GM19395 (cell line): ENCODE results near the gene SLC25A33.
A peak's percentile ranks its signal among the peaks of the same experiment; 100 is the strongest.

Experiments used
- ATAC-seq: cut with Tn5 transposase; IDR thresholded peaks from one replicate; pipeline ENCODE4 v1.9.1; 2021; ENCODE audit warnings: mild to moderate bottlenecking, moderate library complexity; ENCODE audit not compliant: unreplicated experiment

SLC25A33 gene

DNA sequence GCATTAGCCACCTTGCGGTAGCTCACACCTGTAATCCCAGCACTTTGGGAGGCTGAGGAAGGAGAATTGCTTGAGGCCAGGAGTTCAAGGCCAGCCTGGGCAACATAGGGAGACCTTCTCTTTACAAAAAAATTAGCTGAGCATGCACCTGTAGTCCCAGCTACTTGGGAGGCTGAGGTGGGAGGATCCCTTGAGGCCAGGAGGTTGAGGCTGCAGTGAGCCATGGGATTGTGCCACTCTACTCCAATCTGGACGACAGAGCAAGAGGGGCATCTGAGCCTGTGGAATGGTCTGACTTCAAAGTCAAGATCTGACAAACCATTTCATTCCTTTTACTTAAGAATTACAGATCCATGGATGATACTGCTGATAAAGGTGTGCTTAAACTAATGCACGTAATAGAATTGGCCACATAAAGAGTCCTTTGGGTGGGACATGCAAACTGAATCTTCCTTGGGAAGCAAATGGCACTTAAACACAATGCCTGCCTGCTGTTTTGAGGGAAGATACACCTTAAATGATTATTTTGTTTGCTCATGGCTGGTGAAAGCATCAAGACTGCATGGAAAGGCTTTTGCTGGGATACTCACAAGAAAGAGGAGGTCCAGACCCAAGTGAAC is 47.0 kb downstream of the SLC25A33 start:
- ATAC-seq, result no peak

DNA sequence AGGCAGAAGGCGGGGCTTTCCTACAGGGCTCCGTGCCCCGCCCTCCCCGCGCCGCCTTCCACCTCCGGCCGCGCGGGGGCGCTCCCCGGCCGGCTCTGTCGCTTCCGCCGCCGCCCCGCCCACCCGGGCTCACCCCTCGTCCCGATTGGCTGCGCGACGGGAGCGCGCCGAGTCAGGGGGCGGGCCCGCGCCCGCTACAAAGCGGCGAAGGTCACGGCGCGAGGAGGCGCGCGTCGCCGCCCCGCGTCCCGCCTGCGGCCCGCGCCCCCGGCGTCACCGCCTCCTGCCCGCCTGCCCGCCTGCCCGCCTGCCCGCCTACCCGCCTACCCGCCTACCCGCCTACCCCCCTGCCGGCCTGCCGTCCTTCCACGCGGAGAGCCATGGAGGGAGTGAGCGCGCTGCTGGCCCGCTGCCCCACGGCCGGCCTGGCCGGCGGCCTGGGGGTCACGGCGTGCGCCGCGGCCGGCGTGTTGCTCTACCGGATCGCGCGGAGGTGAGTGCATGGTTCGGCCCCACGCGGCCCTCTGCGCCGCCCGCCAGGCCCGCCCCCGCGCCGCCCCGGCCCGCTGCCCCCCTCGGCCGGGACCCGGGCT is 49.4 kb downstream of the SLC25A33 start, which contains the start of gene TMEM201:
Gene TMEM201, plus strand, starts transcription at position 361 of the 593 bp plus-strand sequence. Its CDS starts 20 bp downstream, at position 381.
- peak; percentile 69 for ATAC-seq

GRCh38 chr1:9589144-9589718 is 50.0 kb downstream of the SLC25A33 start:
- peak; percentile 17 for ATAC-seq

DNA sequence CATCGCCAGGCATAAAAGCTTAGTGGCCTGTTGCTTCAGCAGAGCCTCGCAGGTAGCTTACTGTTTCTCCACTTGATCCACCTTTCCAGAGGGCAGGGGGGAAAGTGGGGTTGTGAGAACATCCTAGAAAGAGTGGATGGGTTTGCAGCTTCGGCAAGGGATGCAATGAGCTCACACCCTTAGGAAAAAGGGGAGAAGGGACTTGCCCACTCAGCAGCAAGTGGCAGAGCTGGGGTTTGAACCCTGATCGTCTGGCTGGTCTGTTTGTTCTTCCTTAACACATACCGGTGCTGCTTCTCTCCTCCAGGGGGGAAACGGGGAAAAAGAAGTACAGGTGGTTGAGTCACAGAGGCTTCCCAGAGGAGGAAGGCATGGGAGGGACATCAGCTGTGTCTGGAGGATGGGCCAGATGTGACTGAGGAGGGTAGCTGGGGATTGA is 50.5 kb downstream of the SLC25A33 start:
- ATAC-seq, result no peak

DNA sequence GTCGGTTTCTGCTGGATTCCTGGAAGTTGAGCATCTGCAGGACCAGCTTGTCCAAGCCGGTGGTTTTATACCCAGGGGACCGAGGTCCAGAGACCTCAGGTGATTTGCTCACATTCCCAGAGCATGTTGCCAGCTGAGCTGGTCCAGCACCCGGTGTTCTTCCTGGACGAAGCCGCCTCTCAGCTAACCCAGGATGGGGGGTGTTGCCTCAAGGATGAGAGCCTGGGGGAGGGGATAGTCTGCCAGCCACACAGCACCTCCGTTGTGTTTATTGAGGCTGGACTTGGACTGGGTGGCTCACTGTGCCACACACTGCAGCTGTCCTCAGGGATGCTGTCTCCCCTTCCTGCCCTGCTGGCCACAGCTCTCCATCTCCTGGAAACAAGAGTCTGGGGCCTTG is 50.9 kb downstream of the SLC25A33 start:
- ATAC-seq, result no peak

DNA sequence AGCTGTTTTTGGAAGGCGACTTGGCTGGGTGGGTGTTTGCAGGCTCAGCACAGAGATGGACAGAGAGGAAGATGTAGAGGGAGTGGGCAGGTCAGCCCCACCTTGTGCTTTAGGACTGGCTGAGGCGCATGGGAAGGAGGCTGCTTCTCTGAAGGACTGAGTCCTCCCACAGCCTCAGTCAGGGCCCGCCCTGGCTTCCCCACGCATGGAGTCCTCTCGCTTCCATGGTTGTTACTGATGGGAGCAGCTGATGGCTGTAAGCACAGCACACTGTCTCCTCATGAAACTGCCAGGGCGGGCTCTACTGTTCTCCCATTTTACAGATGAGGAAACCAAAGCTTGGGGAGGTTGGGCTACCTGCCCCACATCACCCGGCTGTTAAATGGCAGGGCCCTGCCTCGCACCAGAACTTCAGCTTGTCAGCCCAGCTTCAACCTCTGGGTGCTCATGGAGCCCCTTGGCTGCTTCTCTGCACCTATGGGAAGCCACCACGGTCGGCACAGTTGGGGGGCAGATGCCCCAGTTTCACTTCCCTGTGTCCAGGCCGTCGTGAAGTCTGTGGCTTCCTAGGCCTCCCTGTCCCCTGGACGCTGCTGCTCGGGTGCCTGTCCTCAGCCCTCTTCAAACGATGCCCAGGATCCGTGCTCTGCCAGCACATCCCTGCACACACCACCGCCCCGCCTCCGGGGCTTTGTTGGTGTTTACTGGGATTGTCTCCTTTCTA is 51.8 kb downstream of the SLC25A33 start:
- ATAC-seq, result no peak

DNA sequence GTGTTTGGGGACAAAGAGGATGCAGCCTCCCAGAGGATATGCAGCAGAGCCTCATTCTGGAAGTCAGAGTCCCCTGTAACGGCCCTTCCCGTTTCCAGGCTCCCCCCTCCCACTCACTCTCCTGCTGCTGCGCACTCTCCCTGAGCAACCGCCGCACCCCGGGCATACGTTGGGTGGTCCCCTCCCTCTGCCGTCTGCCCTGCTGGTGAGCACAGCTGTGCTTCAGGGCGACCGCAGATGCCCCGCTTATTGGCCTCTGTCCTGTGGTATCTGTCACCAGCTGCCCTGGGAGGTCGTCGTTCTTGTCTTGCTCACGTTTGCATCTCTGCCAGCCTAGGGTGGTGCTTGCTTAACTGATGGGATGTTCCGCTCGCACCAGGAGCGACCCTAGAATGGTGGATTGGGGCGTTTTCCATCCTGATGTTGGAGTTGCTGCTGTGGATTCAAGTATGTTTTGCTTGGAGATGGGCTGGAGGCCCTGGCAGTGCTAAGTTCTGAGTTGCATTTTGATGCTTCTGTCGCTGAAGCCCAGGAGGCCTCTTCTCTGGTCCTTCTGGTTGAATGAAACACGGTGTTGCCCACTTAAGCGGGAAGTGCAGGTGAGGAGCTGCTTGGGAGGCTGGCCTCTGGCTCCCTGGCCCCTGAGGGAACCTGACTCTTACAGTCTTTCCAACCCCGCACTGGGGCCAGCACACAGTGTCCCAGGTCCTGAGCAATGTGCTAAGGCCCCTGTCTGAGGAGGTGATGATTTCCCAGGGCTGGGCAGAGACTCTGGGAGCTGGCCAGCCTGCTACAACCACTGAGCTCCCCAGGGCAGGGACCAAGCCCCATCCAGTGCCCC is 52.6 kb downstream of the SLC25A33 start:
- ATAC-seq, result no peak

DNA sequence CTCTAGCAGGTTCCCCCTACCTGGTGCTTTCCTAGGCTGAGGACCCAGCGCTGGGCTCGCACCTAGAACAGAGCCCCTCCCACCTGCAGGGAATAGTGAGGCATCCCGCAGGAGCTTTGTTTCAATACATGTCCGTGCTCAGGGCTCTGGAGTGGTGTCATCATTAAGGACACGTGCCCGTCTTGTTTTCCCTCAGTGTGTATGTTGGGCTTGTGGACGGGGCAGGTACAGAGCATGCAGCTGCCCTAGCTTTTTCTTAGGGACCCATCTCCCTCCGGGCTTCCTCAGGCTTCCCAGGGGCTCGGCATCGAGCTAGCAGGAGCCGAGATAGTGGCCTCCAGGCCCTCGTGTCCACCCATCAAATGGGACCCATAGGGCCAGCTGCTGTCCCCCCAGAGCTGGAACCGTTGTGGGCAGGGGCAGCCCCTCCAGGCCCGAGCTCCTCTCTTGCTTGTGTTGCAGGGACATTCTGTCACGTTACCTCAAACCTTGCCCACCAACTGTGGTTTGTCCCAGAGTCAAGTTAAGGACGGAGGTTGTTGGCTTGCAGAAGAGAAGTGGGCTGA is 53.3 kb downstream of the SLC25A33 start:
- no peak for ATAC-seq

GRCh38 chr1:9593147-9593491 is 53.9 kb downstream of the SLC25A33 start:
- no peak for ATAC-seq

DNA sequence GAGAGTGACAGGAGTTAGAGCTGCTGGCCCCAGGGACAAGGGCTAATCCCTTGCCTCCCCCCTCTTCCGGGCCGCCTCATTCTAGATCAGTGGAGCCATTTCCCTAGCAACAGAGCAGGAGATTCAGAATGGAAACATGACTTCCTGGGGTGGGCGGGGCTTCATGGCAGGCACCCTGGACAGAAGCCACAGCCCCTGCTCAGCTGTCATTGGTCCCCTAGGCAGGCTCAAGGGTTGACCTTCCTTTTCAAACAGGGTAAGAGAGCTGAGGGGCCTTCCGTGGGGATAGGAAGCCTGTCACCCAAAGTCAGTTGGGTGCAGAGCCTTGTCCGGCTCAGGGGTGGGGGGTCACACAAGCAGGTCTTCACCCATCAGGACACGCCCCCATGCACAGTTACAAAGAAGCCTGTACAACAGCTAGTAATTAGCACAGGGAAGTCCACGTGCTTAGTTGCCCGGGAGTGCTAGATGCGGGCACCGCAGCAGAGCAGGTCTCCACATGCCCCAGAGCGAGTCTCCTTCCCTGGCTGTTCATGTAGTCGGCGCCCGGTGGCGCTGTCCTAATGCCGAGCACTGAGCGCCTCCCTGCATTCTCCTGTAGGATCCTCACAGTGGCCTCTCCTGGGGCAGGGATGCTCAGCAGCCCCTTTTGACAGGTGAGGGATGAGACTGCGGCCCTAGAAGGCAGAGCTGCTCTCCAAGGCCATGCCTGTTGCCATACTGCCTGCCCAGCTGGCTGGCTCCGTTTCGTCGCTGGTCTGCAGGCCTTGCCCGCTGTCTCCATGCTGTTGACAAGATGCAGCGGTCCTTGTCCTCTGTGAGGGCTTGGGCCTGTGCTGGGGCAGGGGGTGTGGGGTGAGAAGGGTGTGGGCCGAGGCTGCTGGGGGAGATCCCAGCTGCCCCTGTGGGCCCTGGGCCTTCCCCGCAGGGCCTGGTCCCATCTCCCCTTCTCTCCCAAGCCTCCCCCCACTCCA is 54.5 kb downstream of the SLC25A33 start:
- ATAC-seq, result peak; percentile 41

GRCh38 chr1:9594471-9595155 is 55.3 kb downstream of the SLC25A33 start:
- ATAC-seq, result no peak

DNA sequence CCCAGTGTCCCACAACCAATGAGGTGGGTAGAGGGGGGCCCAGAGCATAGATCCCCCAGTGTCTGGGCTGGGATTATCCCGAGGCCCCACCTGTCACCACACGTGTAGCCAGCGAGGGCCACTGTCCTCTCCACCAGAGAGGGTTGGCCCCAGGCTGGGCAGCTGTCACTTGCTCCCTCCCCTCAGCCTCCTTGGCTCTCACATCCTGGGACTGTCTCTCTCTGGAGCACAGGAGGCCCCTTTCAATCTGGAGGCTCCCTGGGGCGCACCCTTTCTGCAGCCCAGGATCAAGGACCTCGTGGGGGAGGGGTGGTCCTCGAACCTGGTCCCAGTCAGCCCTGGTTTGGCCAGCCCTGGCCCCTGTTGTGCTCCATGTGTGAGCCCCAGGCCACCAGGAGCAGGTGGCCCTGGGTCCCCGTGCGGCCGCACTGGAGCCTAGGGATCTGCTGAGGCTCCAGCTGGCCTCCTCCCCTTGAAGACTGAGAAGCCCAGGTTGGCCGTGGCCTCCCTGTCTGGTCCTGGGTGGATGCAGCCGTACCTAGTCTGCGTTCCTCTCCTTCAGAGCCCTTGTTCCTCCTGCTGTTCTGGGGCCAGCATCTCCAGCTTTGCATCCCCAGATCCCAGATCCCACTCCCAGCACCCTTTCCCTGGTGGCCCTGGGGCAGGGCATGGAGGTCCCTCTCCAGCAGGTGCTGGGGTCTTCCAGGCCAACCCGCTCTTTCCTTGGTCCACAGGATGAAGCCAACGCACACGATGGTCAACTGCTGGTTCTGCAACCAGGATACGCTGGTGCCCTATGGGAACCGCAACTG is 56.1 kb downstream of the SLC25A33 start:
- no peak for ATAC-seq

DNA sequence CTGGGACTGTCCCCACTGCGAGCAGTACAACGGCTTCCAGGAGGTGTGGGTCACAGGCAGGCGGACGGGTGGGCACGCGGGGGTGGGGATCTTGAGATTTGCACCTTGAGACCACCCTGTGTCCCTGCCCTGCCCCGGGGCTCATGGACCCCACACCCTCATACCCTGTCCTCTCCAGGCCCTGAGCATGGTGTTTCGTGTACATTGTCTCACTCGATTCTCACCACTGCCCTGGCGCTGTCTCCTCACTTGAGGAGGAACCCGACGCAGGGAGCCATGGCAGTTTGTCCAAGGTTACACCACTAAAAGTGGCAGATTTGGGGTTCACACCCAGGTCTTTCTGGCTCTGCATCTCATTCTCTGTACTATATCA is 56.7 kb downstream of the SLC25A33 start:
- ATAC-seq, result no peak

DNA sequence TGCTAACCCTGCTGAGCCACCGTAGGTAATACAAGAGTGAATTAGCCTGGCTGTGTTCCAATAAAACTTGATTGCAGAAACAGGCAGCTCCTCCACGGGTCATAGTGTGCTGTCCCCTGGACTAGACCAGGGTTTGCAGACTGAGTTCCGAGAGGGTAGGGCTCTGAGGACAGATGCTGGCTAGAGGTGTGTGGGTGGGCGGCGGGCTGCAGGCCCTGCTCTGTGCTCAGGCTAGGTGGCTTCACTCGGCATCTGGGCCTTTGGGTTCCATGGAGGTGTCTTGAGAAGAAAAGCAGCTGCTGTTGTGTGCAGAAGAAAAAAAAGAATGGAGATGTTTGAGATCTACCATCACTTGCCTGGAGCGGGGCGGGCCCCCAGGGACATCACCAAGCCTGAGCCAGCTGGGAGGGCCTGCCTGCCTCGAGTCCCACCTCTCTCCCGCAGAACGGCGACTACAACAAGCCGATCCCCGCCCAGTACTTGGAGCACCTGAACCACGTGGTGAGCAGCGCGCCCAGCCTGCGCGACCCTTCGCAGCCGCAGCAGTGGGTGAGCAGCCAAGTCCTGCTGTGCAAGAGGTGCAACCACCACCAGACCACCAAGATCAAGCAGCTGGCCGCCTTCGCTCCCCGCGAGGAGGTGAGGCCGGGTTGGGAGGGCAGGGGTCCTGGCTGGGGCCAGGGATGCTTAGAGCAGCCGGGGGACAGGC is 57.3 kb downstream of the SLC25A33 start:
- ATAC-seq, result no peak

GRCh38 chr1:9597361-9598315 is 58.4 kb downstream of the SLC25A33 start:
- ATAC-seq, result no peak

GRCh38 chr1:9598316-9598700 is 59.0 kb downstream of the SLC25A33 start:
- ATAC-seq, result no peak
